AG04449 (cell line): ENCODE results near the gene SMAD9.

Experiments
- CTCF ChIA-PET: fragments of 350-600 bp; formaldehyde crosslinking; extraction: SDS; loops from one replicate; lab custom pipeline; 2021; ENCODE audit warnings: antibody characterized with exemption; lab: Yijun Ruan, JAX
- POLR2A ChIA-PET: fragments of 400-600, 350-600 bp; formaldehyde crosslinking; extraction: SDS; loops from one replicate; lab custom pipeline; 2020; ENCODE audit warnings: antibody characterized with exemption, inconsistent platforms; lab: Yijun Ruan, JAX
- DNase-seq: peaks from one replicate; pipeline ENCODE4 v3.0.0-alpha.2; 2010; ENCODE audit warnings: low read depth, low spot score
- H3K4me3 ChIP-seq: 2 replicates; pipeline ENCODE4 v1.5.1; 2011; ENCODE audit warnings: low read depth, mild to moderate bottlenecking, control low read depth, low read length
- CTCF ChIP-seq: IDR thresholded peaks from one replicate; pipeline ENCODE4 v1.5.1; 2011; ENCODE audit warnings: mild to moderate bottlenecking, moderate library complexity, low read length, control low read depth, inconsistent platforms; ENCODE audit not compliant: insufficient read depth; ENCODE audit errors: missing control alignments

Gene SMAD9

DNA sequence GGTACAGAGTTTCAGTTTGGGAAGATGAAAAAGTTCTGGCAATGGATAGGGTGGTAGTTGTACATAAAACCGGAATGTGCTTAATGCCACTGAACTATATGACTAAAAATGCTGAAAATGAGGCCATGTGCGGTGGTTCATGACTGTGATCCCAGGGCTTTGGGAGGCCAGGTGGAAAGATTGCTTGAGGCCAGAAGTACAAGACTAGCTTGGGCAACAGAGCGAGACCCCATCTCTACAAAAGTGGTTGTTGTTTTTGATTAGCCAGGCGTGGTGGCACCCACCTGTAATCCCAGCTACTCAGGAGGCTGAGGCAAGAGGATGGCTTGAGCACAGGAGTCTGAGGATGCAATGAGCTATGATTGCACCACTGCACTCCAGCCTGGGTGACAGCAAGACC, 12.8 kb downstream of the SMAD9 start:
- DNase-seq, result no peak
- no peak overlapping the region for H3K4me3 ChIP-seq
- ChIA-PET CTCF (no interaction called here), POLR2A (interaction anchor here (0.6 kb wide), 1 partner anchor 77 kb away, joined by 3 read pairs; no protein-coding TSS in a partner anchor)
- TF ChIP-seq CTCF, result no peak

DNA sequence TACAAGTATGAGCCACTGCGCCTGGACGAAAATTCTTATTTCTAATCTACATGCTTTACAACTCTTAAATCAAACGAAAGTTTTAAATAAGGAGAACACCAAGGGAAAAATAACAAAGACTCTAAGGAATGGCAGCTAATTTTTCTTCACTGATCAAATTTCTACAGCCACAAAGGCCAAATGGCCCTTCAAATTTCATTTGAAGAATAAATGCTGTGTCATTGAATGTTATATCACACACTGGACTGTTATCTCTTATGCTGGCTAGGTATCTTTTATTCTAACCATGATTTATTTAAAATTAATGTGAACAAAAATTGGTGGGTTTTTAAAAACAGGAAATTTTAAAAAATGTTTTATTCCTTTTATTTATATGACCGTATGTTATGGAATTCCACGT, 14.1 kb downstream of the SMAD9 start:
- no peak for TF ChIP-seq CTCF
- no peak overlapping the region for H3K4me3 ChIP-seq
- no peak for DNase-seq
- ChIA-PET CTCF (no interaction called here), POLR2A (no interaction called here)

DNA sequence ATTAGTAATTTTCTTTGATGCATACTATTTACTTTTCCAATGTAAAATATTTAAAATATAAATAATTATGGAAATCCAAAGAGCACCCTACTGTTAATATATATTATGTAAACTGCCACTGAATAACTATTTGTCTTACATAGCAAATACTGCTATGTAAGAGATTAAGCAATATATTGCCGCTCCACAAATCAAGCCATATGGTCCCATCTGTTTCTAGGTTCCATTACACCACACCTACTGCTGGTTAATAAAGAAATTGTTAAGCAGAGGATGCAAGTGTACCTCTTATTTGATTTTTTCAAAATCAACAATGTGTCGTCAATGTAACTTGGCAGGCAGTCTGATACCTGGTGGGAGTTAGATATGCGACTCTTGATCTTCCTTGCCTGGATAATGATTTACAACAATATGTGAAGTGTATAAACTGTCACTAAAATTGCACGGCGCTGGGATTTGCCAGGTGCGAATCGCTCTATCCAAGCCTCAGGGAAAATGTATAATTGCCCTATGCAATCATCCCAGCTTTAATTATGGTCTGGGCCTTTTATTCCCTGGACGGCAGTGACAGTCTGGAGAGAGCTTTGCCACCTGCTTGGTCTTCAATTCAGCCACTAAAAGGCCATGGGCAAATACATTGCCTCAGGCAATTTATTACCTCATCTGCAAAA, 16.0 kb downstream of the SMAD9 start:
- no peak overlapping the region for H3K4me3 ChIP-seq
- no peak for DNase-seq
- POLR2A ChIA-PET, result no interaction called here
- CTCF ChIA-PET, result interaction anchor here (1.1 kb wide), 1 partner anchor 46 kb away, joined by 3 read pairs; no protein-coding TSS in a partner anchor
- no peak for TF ChIP-seq CTCF

DNA sequence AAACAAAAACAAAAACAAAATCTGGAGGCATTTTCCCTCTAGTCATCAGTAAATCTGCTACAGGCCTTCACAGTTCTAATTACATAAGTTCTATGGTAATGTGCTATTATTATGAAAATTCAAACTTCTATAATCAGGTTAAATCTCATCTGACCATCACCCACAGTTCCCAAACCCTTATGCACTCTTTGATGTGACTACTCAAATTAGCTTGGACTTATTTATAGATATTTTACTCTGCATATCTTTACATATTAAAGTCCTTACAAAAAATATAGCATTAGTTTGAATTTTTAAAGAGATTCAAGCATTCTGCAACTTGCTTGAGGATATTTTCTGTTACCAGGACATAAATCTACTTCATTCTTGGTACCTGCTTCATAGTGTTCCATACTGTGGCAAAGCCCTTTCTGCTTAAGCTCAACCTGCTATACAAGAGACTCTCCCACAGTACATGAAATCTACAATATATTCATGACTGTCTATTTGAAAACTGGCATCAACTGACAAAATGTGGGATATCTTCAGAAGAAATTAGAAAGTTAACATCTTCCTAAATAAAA, 22.9 kb downstream of the SMAD9 start:
- no peak overlapping the region for H3K4me3 ChIP-seq
- TF ChIP-seq CTCF, result no peak
- ChIA-PET CTCF (no interaction called here), POLR2A (no interaction called here)
- DNase-seq, result no peak

DNA sequence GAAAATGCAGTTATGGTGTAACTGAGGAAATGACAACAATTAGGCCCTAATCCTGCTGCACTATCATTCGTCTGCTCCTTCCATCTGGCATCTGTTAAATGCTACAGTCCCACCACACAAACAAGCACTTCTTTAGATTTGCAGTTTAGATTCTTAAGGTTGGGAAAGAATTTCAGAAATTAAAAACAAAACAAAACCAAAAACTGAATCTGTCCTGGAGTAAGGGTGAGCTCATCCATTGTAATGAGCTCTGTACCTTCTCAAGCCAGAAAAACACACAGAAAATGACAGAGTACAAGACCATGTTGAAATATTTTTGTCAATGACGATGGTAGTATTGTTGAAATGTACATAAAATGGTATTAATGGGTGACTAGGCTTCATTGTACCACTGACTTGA, 28.3 kb downstream of the SMAD9 start:
- DNase-seq, result peak; percentile 10

More for the DNA sequence above, 28.3 kb downstream of the SMAD9 start:
- TF ChIP-seq CTCF, result no peak
- H3K4me3 ChIP-seq, result no peak overlapping the region
- POLR2A ChIA-PET, result no interaction called here
- CTCF ChIA-PET, result interaction anchor here (1.4 to 1.6 kb wide), 2 partner anchors 89 to 472 kb away, joined by 3 read pairs; no protein-coding TSS in a partner anchor
